Cardiac muscle cell (in vitro differentiated cells and primary cell): ENCODE measurements around the gene SAXO1. TPM values are rescaled to one million over a fixed set of nuclear protein-coding genes. Genes with fewer than 3 reads are reported as not detected.

Source experiments
- DNase-seq, 2 donors: peaks; one replicate each; pipeline versions ENCODE4 v3.0.0 to v3.0.0-alpha.2; 2010 to 2017; ENCODE audit warnings: low read depth in 1 of 2, low spot score in 1 of 2
- H3K27ac ChIP-seq: fragments of 200-600 bp; sonication (generic); 2 replicates; pipeline ENCODE4 v1.5.1; 2016
- H3K27me3 ChIP-seq: fragments of 200-600 bp; sonication (generic); 2 replicates; pipeline ENCODE4 v1.6.0; 2016; ENCODE audit warnings: control low read depth
- H3K36me3 ChIP-seq: fragments of 200-600 bp; sonication (generic); 2 replicates; pipeline ENCODE4 v1.5.1; 2016; ENCODE audit warnings: control low read depth
- H3K4me1 ChIP-seq: fragments of 200-600 bp; sonication (generic); 2 replicates; pipeline ENCODE4 v1.8.1; 2017; ENCODE audit warnings: low read depth, mild to moderate bottlenecking, mixed run types
- H3K4me3 ChIP-seq: fragments of 200-600 bp; sonication (generic); 2 replicates; pipeline ENCODE4 v1.5.1; 2016; ENCODE audit warnings: mild to moderate bottlenecking
- H3K9me3 ChIP-seq: fragments of 200-600 bp; sonication (generic); 2 replicates; pipeline ENCODE4 v1.5.1; 2017; ENCODE audit warnings: low read depth, mild to moderate bottlenecking, control low read depth
- polyA plus RNA-seq: library from polyadenylated mRNA; unstranded; fragments of >200 nt; fragmentation: Nextera tagmentation; extraction: Ambion mirVana; gene quantifications from 2 replicates; pipeline ENCODE4 v1.2.1, GENCODE V29; 2016
- total RNA-seq: library from RNA; depleted of rRNA; stranded (reverse); fragments of >200 nt; gene quantifications from 2 replicates; pipeline ENCODE4 v1.2.3, GENCODE V29; 2016
- TF ChIP-seq, protein P1 (sequence below): IDR thresholded peaks from 2 replicates; pipeline ENCODE4 v1.5.1; 2012; ENCODE audit warnings: low read depth, mild to moderate bottlenecking, low read length

SAXO1 gene
- total and polyA plus RNA-seq, 2 experiments from 2014 or later = 0.06 to 0.24 TPM

DNA sequence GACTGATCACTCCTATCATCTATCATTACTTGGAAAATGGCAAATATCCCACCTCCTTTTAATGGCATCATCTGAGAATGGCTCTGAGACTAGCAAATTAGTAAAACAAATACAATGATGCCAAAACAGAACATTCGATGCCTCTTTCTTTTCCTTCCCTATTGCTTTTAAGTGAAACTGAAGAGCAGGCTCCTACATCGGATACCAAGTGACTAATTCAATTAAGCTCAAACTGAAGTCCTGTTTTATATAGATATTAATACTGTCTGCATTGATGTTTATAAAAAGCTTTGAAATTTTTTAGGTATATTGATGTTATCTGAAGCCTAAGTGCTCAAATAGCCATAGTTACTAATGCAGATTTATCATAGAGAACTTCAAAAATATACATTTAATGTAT, 43.9 kb downstream of the SAXO1 start:
- H3K9me3 ChIP-seq = no peaks in the 10 kb centered on the region
- H3K36me3 ChIP-seq = no peaks in the 10 kb centered on the region
- no peak overlapping the region for H3K4me3 ChIP-seq
- no peaks in the 10 kb centered on the region for H3K4me1 ChIP-seq
- TF ChIP-seq, protein P1, sequence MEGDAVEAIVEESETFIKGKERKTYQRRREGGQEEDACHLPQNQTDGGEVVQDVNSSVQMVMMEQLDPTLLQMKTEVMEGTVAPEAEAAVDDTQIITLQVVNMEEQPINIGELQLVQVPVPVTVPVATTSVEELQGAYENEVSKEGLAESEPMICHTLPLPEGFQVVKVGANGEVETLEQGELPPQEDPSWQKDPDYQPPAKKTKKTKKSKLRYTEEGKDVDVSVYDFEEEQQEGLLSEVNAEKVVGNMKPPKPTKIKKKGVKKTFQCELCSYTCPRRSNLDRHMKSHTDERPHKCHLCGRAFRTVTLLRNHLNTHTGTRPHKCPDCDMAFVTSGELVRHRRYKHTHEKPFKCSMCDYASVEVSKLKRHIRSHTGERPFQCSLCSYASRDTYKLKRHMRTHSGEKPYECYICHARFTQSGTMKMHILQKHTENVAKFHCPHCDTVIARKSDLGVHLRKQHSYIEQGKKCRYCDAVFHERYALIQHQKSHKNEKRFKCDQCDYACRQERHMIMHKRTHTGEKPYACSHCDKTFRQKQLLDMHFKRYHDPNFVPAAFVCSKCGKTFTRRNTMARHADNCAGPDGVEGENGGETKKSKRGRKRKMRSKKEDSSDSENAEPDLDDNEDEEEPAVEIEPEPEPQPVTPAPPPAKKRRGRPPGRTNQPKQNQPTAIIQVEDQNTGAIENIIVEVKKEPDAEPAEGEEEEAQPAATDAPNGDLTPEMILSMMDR = no peak
- no peaks in the 10 kb centered on the region for H3K27me3 ChIP-seq
- no peak for DNase-seq
- H3K27ac ChIP-seq = no peak overlapping the region

- no peaks in the 10 kb centered on the region for H3K9me3 ChIP-seq
- no peak for DNase-seq
- TF ChIP-seq, protein P1 = no peak
- H3K27me3 ChIP-seq = no peaks in the 10 kb centered on the region
- no peaks in the 10 kb centered on the region for H3K36me3 ChIP-seq
- no peaks in the 10 kb centered on the region for H3K4me1 ChIP-seq
- no peak overlapping the region for H3K4me3 ChIP-seq
- no peak overlapping the region for H3K27ac ChIP-seq
Observed at GRCh38 chr9:18988003-18988402, 45.0 kb downstream of the SAXO1 start.

DNA sequence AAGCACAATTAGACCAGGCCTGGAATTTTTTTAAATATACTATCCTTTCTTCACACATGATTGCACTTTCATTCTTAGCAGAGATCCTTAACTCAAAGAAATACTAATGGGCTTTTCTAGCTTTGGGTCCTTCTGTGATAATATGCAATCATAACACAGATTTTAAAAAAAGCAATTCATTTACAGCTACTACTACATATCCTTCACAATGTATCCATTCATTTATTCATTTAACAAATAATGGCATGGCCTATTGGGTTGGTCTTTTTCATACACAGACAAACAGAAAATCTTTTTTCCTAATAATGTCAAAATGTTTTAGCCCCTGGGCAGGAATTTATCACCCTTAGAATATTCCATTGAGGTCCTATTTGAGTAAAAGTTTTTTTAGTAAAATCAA, 47.0 kb downstream of the SAXO1 start:
- Histone ChIP-seq H3K4me3 (no peak overlapping the region), H3K27ac (no peak overlapping the region), H3K9me3 (no peaks in the 10 kb centered on the region), H3K27me3 (no peaks in the 10 kb centered on the region), H3K36me3 (no peaks in the 10 kb centered on the region), H3K4me1 (no peaks in the 10 kb centered on the region)
- no peak for DNase-seq
- TF ChIP-seq, protein P1 = no peak

DNA sequence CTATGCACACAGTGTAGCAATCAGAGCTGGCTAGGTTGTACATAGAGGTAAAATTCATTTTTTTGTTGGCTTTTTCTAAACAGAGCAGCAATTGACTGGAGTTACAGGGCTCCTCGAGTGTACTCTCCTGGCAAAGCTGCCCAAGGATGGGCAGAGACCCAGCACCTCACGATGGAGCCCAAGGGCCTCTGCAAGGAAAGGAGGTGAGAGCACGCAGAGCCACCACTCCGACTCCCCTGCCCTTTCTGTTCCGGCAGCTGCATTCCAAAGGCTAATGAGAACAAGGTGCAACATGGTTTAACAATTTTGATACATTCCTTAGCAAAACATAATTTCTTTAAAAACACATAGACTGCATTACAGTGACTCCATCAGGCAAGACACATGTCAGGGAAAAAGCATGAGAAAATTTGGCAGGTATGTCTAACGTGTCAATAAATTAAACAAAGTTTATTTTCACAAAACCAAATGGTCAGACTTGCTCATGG, 47.5 kb downstream of the SAXO1 start:
- DNase-seq = no peak
- TF ChIP-seq, protein P1 = no peak
- Histone ChIP-seq H3K4me3 (no peak overlapping the region), H3K9me3 (no peaks in the 10 kb centered on the region), H3K36me3 (no peaks in the 10 kb centered on the region), H3K27me3 (no peaks in the 10 kb centered on the region), H3K27ac (no peak overlapping the region), H3K4me1 (no peaks in the 10 kb centered on the region)

DNA sequence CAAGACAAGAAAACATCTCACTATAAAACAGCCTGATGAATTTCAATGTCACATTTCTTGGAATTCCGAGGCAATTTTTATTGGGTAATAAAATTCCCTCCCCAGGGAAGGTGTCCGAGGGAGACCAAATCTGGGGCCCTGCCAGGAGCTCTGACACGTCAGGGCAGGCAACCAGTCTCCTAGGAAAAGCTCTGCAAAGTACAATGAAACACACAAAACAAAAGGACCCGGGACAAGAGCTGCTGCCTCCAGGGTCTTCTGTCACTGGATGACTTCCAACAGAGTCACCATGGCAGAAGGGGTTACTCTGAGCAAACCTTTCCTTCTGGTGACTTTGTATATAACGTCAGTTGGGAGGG, 50.8 kb downstream of the SAXO1 start:
- Histone ChIP-seq H3K36me3 (no peaks in the 10 kb centered on the region), H3K27ac (no peak overlapping the region), H3K9me3 (no peaks in the 10 kb centered on the region), H3K4me3 (no peak overlapping the region), H3K27me3 (no peaks in the 10 kb centered on the region), H3K4me1 (no peaks in the 10 kb centered on the region)
- TF ChIP-seq, protein P1 = no peak
- DNase-seq = no peak
